ENCODE measurements around the gene RNF186. TPM values are rescaled to one million over a fixed set of nuclear protein-coding genes. Genes with fewer than 3 reads are reported as not detected.
"Not testable (repeated sequence)": the region's sequence is repeated elsewhere in the genome, so short reads cannot be mapped to it uniquely, and the experiment has no call there.

RNF186 gene
- polyA plus RNA-seq, 3 donors from 2014 or later, result not detected

DNA sequence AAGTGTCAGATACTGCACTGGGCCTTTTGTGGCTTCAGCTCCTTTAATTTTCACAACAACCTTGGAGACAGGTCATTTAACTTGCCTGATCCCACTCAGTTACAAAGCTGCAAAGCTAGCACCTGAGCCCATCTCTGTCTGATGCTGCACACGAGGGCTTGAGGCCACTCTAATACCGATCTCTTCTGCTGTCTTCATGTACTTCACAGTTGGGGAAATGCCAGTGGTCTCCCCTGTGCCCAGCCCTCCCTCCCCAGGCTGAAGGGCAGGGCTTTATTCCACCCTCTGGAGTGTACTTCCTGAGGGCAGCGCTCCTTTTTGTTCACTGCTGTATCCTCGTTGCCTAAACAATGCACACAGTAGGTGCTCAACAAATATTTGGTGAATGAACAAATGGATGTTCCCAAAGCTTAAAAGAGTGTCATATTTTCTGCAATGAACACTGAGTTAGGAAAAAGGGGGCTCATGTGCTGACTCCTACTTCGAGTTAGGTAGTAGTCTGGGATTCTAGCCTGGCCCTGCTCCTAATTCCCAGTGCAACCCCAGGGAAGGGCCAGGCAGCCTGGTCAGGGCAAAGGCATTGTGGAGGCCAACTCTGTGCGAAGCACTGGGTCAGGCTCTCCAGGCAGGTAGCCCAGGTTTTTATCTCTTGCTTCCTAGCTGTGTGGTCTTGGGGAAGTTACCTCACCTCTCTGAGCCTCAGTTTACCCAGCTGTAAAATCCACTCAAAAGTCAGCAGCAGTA is 16.4 kb downstream of the RNF186 start:
- DNase-seq, result no peak
- Mint-ChIP-seq H3K36me3 (peaks cover 4 to 12% (median 5%) of the 10 kb centered on the region in 3 donors), H3K9me3 (peaks cover 0 to 3% (median 0%) of the 10 kb centered on the region in 6 donors), H3K4me3 (peak overlapping the region; percentile 81 to 87 (median 83)), H3K27ac (peak overlapping the region; percentile 82 to 89 (median 86)), H3K27me3 (ENCODE audit: low read depth in 3 of 3) (peaks cover 0 to 4% (median 2%) of the 10 kb centered on the region in 3 donors), H3K4me1 (peaks cover 31 to 53% of the 10 kb centered on the region in 2 donors)

DNA sequence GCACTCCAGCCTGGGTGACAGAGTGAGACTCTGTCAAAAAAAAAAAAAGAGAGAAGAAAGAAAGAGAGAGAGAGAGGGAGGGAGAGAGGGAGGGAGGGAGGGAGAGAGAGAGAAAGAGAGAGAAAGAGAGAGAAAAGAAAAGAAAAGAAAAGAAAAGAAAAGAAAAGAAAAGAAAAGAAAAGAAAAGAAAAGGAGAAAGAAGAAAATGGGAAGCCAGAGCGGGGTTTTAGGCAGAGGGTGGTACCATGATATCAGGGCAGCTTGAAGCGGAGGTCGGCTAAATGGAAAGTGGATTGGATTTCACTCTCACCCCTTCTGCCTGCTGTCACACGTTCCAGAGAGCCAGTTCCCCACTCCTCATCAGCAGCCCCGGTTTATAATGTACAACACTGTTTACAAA is 17.3 kb downstream of the RNF186 start:
- DNase-seq, result no peak
- peaks cover 7 to 16% (median 8%) of the 10 kb centered on the region in 3 donors for H3K36me3 Mint-ChIP-seq
- H3K9me3 Mint-ChIP-seq, result peaks cover 0 to 3% (median 0%) of the 10 kb centered on the region in 6 donors
- peaks cover 37 to 61% of the 10 kb centered on the region in 2 donors for H3K4me1 Mint-ChIP-seq
- H3K27ac Mint-ChIP-seq, result peak overlapping the region; percentile 62 to 89 (median 86)
- peak overlapping the region in 4 of 5 donors; percentile 24 to 86 (median 70) for H3K4me3 Mint-ChIP-seq
- H3K27me3 Mint-ChIP-seq (ENCODE audit: low read depth in 3 of 3), result peaks cover 0 to 4% (median 2%) of the 10 kb centered on the region in 3 donors

DNA sequence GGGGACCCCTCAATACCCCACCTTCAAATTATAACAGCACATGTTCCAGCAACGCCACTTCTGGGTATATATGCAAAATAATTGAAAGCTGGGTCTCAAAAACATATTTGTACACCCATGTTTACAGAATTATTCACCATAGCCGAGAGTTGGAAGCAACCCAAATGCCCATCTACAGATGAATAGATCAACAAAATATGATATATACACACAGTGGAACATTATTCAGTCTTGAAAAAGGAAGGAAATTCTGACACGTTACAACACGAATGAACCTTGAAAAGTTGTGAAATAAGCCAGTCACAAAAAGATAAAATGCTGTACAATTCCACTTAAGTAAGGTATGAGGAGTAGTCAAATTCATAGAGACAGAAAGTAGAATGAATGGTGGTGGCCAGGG is 20.5 kb downstream of the RNF186 start:
- peaks cover 28 to 50% of the 10 kb centered on the region in 2 donors for H3K4me1 Mint-ChIP-seq
- peaks cover 1 to 2% (median 2%) of the 10 kb centered on the region in 3 donors for H3K27me3 Mint-ChIP-seq (ENCODE audit: low read depth in 3 of 3)
- peaks cover 0 to 3% (median 0%) of the 10 kb centered on the region in 6 donors for H3K9me3 Mint-ChIP-seq
- DNase-seq, result no peak
- no peak overlapping the region for H3K4me3 Mint-ChIP-seq
- H3K27ac Mint-ChIP-seq, result peak overlapping the region in 1 of 6 donors; percentile 65
- peaks cover 21 to 32% (median 28%) of the 10 kb centered on the region in 3 donors for H3K36me3 Mint-ChIP-seq

- DNase-seq, result peak in 1 of 3 donors; percentile 8
- H3K4me3 Mint-ChIP-seq, result peak overlapping the region in 1 of 5 donors; percentile 55
These were observed 21.6 kb downstream of the RNF186 start for GRCh38 chr1:19793360-19794046.

GRCh38 chr1:19792237-19793002 is 22.7 kb downstream of the RNF186 start:
- H3K27ac Mint-ChIP-seq, result peak overlapping the region in 1 of 6 donors; percentile 53
- no peak overlapping the region for H3K4me3 Mint-ChIP-seq
- peaks cover 0 to 2% (median 2%) of the 10 kb centered on the region in 3 donors for H3K27me3 Mint-ChIP-seq (ENCODE audit: low read depth in 3 of 3)
- no peak for DNase-seq
- peaks cover 16 to 35% of the 10 kb centered on the region in 2 donors for H3K4me1 Mint-ChIP-seq
- no peaks in the 10 kb centered on the region for H3K9me3 Mint-ChIP-seq
- H3K36me3 Mint-ChIP-seq, result peaks cover 21 to 35% (median 28%) of the 10 kb centered on the region in 3 donors

More at GRCh38 chr1:19793360-19794046, 21.6 kb downstream of the RNF186 start:
- H3K4me1 Mint-ChIP-seq, result peaks cover 19 to 42% of the 10 kb centered on the region in 2 donors
- peaks cover 21 to 35% (median 28%) of the 10 kb centered on the region in 3 donors for H3K36me3 Mint-ChIP-seq
- H3K27ac Mint-ChIP-seq, result peak overlapping the region in 5 of 6 donors; percentile 56 to 82 (median 65)
- peaks cover under 1 to 2% (median 2%) of the 10 kb centered on the region in 3 donors for H3K27me3 Mint-ChIP-seq (ENCODE audit: low read depth in 3 of 3)
- peaks cover 0 to 3% (median 0%) of the 10 kb centered on the region in 6 donors for H3K9me3 Mint-ChIP-seq

- peak overlapping the region in 2 of 6 donors; percentile 47 to 53 for H3K27ac Mint-ChIP-seq
These were observed 24.8 kb downstream of the RNF186 start for GRCh38 chr1:19790061-19790975.

GRCh38 chr1:19786988-19787423 is 28.1 kb downstream of the RNF186 start:
- H3K9me3 Mint-ChIP-seq, result no peaks in the 10 kb centered on the region
- peaks cover 23 to 39% (median 30%) of the 10 kb centered on the region in 3 donors for H3K36me3 Mint-ChIP-seq
- no peak for DNase-seq
- peaks cover 0 to 7% of the 10 kb centered on the region in 2 donors for H3K4me1 Mint-ChIP-seq
- peaks cover 0 to 5% (median 0%) of the 10 kb centered on the region in 3 donors for H3K27me3 Mint-ChIP-seq (ENCODE audit: low read depth in 3 of 3)
- H3K4me3 Mint-ChIP-seq, result no peak overlapping the region
- no peak overlapping the region for H3K27ac Mint-ChIP-seq

More at GRCh38 chr1:19790061-19790975, 24.8 kb downstream of the RNF186 start:
- not testable (repeated sequence) for DNase-seq; H3K4me3 Mint-ChIP-seq; H3K9me3 Mint-ChIP-seq; H3K27me3 Mint-ChIP-seq (ENCODE audit: low read depth in 3 of 3)
- Mint-ChIP-seq H3K4me1 (peaks cover 14 to 28% of the 10 kb centered on the region in 2 donors), H3K36me3 (peaks cover 25 to 44% (median 36%) of the 10 kb centered on the region in 3 donors)

DNA sequence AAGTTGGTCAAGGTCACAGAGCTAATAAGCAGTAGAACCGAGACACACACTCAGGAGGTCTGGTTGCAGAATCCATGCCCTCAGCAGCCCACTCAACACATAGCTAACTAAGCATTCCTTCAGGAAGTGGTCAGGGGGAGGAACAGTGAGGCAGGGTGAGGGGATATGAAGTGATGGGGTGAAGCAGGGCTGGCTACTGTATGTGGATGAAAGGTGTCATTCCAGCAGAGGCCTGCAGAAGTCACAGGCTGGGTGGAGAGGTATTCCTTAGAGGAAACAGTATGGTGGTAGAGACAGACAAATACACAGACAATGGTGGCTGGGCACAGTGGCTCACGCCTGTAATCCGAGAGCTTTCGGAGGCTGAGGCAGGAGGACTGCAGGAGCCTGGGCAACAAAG is 29.4 kb downstream of the RNF186 start:
- Mint-ChIP-seq H3K9me3 (no peaks in the 10 kb centered on the region), H3K4me3 (no peak overlapping the region), H3K36me3 (peaks cover 19 to 43% (median 26%) of the 10 kb centered on the region in 3 donors), H3K4me1 (peaks cover 0 to 4% of the 10 kb centered on the region in 2 donors), H3K27me3 (ENCODE audit: low read depth in 3 of 3) (peaks cover 0 to 6% (median 0%) of the 10 kb centered on the region in 3 donors), H3K27ac (peak overlapping the region in 1 of 6 donors; percentile 29)
- no peak for DNase-seq

DNA sequence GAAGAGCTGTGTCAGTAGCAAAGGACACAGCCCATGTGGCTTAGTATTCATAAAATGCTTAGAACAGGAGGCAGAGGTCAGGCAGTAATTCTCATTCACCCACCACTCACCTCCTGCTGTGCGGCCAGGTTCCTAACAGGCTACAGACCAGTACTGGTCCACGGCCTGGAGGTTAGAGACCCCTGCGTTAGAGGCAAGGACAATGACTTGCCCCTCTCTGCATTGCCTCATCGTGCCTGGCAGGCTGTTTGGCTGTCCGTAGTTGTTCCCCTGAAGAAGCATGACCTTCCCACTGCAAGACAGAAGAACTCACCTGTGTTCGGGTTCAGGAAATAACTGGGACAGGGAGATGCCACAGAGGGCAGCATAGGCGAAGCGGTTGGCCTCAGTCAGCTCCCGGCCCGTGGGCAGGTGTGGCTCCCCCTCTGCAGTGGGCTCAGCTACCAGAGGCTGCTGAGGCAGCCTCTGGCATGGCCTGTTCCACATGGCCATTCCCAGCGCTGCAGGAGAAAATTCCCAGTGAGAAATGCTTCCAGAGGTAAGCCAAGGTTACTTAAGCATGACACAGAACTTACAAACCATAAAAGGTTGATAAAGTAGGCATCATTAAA is 34.7 kb downstream of the RNF186 start:
- no peaks in the 10 kb centered on the region for H3K4me1 Mint-ChIP-seq
- H3K9me3 Mint-ChIP-seq, result no peaks in the 10 kb centered on the region
- peaks cover 0 to 5% (median 0%) of the 10 kb centered on the region in 3 donors for H3K27me3 Mint-ChIP-seq (ENCODE audit: low read depth in 3 of 3)
- H3K4me3 Mint-ChIP-seq, result no peak overlapping the region
- H3K27ac Mint-ChIP-seq, result no peak overlapping the region
- peaks cover 31 to 57% (median 32%) of the 10 kb centered on the region in 3 donors for H3K36me3 Mint-ChIP-seq
- no peak for DNase-seq

DNA sequence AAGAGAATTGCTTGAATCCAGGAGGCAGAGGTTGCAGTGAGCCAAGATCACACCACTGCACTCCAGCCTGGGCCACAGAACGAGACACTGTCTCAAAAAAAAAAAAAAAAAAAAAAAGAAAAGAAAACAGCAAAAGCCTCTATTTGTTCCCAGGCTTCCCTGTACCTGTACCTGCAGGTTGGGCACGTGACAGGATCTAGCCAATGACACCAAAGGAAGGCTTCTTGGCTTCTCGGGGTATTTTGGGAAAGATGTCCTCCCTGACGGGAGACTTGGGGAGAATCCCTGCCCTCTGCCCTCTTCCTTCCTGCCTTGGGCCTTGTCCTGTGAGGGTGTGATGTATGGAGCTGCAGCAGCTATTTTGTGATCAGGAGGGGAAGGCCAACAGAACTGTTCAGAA is 38.1 kb downstream of the RNF186 start:
- H3K27ac Mint-ChIP-seq, result no peak overlapping the region
- no peaks in the 10 kb centered on the region for H3K9me3 Mint-ChIP-seq
- peaks cover 20 to 44% (median 22%) of the 10 kb centered on the region in 3 donors for H3K36me3 Mint-ChIP-seq
- H3K4me1 Mint-ChIP-seq, result no peaks in the 10 kb centered on the region
- DNase-seq, result no peak
- H3K27me3 Mint-ChIP-seq (ENCODE audit: low read depth in 3 of 3), result peaks cover 0 to under 1% (median 0%) of the 10 kb centered on the region in 3 donors
- no peak overlapping the region for H3K4me3 Mint-ChIP-seq

GRCh38 chr1:19776287-19776686 is 38.8 kb downstream of the RNF186 start:
- H3K4me1 Mint-ChIP-seq, result no peaks in the 10 kb centered on the region
- peak overlapping the region in 1 of 6 donors; percentile 39 for H3K27ac Mint-ChIP-seq
- no peak overlapping the region for H3K4me3 Mint-ChIP-seq
- DNase-seq, result no peak
- no peaks in the 10 kb centered on the region for H3K27me3 Mint-ChIP-seq (ENCODE audit: low read depth in 3 of 3)
- no peaks in the 10 kb centered on the region for H3K9me3 Mint-ChIP-seq
- H3K36me3 Mint-ChIP-seq, result peaks cover 17 to 38% (median 20%) of the 10 kb centered on the region in 3 donors

GRCh38 chr1:19775831-19776230 is 39.3 kb downstream of the RNF186 start:
- Mint-ChIP-seq H3K4me1 (no peaks in the 10 kb centered on the region), H3K4me3 (no peak overlapping the region), H3K9me3 (no peaks in the 10 kb centered on the region), H3K36me3 (peaks cover 17 to 41% (median 24%) of the 10 kb centered on the region in 3 donors), H3K27me3 (ENCODE audit: low read depth in 3 of 3) (no peaks in the 10 kb centered on the region), H3K27ac (no peak overlapping the region)
- DNase-seq, result no peak

Measured in immature natural killer cell (primary cell).